H1 (cell line): Measurements from ENCODE around the gene RGS5. TPM values are rescaled to one million over a fixed set of nuclear protein-coding genes. Genes with fewer than 3 reads are reported as not detected.

Experiments used
- CTCF ChIA-PET: fragments of 300-600 bp; sonication (Branson Sonifier 250); formaldehyde crosslinking; loops from one replicate; lab custom pipeline; 2021; ENCODE audit not compliant: partially characterized antibody; lab: Charles Lee
- POLR2A ChIA-PET: fragments of 300-600 bp; sonication (Branson Sonifier 250); formaldehyde crosslinking; loops from one replicate; lab custom pipeline; 2021; ENCODE audit warnings: inconsistent platforms; ENCODE audit not compliant: partially characterized antibody; lab: Charles Lee
- DNase-seq, 2 experiments: peaks; one replicate each; pipeline versions ENCODE4 v3.0.0 to v3.0.0-alpha.2; 2010 to 2022; ENCODE audit warnings: low spot score in 2 of 2, low read depth in 1 of 2, mixed read lengths in 1 of 2
- FAIRE-seq: peaks from 2 replicates; lab custom pipeline; 2011; peaks lifted over from hg19 to GRCh38; lab: Jason Lieb, UNC
- H2AFZ ChIP-seq: 2 replicates; pipeline ENCODE4 v1.8.1; 2012; ENCODE audit warnings: low read length, inconsistent platforms
- H2AK5ac ChIP-seq: 2 replicates; pipeline ENCODE4 v1.6.1; 2013; ENCODE audit warnings: low read depth, low read length
- H2BK120ac ChIP-seq: replicated peaks from 2 replicates; pipeline ENCODE3; 2013; ENCODE audit warnings: low read depth, low read length, inconsistent platforms
- H2BK12ac ChIP-seq: 2 replicates; pipeline ENCODE4 v1.6.1; 2013; ENCODE audit warnings: low read depth, low read length
- H2BK15ac ChIP-seq: 2 replicates; pipeline ENCODE4 v1.6.1; 2013; ENCODE audit warnings: low read length
- H2BK20ac ChIP-seq: 2 replicates; pipeline ENCODE4 v1.6.1; 2013; ENCODE audit warnings: low read length
- H2BK5ac ChIP-seq: 2 replicates; pipeline ENCODE4 v1.6.1; 2013; ENCODE audit warnings: low read depth, low read length
- H3K14ac ChIP-seq: 2 replicates; pipeline ENCODE4 v1.6.1; 2013; ENCODE audit warnings: inconsistent platforms; ENCODE audit not compliant: insufficient read length
- H3K18ac ChIP-seq: 2 replicates; pipeline ENCODE4 v1.6.1; 2013; ENCODE audit warnings: low read length; ENCODE audit errors: extremely low read depth
- H3K23ac ChIP-seq: 2 replicates; pipeline ENCODE4 v1.6.1; 2013; ENCODE audit warnings: inconsistent platforms; ENCODE audit not compliant: insufficient read length
- H3K23me2 ChIP-seq: 2 replicates; pipeline ENCODE4 v1.6.1; 2013; ENCODE audit warnings: low read depth, low read length
- H3K27ac ChIP-seq: 2 replicates; pipeline ENCODE4 v1.6.1; 2011; ENCODE audit warnings: low read depth, low read length, inconsistent platforms
- H3K27me3 ChIP-seq, 4 experiments: replicated peaks in 1 of 4; 1 replicate in 1 of 4; 2 replicates in 3 of 4; pipeline versions ENCODE4 v1.6.1 to v1.8.1; 2011 to 2013; ENCODE audit warnings: low read length in 3 of 4, mild to moderate bottlenecking in 3 of 4, inconsistent platforms in 2 of 4, mixed read lengths in 2 of 4, moderate library complexity in 1 of 4; ENCODE audit not compliant: control insufficient read depth in 3 of 4, insufficient read depth in 3 of 4; ENCODE audit errors: extremely low read depth in 1 of 4
- H3K36me3 ChIP-seq, 4 experiments: 2 replicates each; pipeline versions ENCODE4 v1.6.1 to v1.8.1; 2011 to 2013; ENCODE audit warnings: mild to moderate bottlenecking in 4 of 4, low read length in 3 of 4, moderate library complexity in 2 of 4, control low read depth in 1 of 4, inconsistent platforms in 1 of 4; ENCODE audit not compliant: insufficient read depth in 4 of 4, control insufficient read depth in 2 of 4
- H3K4ac ChIP-seq: replicated peaks from 2 replicates; pipeline ENCODE3; 2013; ENCODE audit warnings: low read length, low read depth, mixed read lengths, inconsistent platforms; ENCODE audit not compliant: insufficient read length
- H3K4me1 ChIP-seq, 4 experiments: replicated peaks in 1 of 4; 1 replicate in 1 of 4; 2 replicates in 3 of 4; pipeline versions ENCODE4 v1.6.1 to v1.8.1; 2011 to 2013; ENCODE audit warnings: low read length in 3 of 4, inconsistent platforms in 2 of 4, mixed read lengths in 1 of 4; ENCODE audit not compliant: insufficient read depth in 4 of 4, control insufficient read depth in 3 of 4
- H3K4me2 ChIP-seq, 2 experiments: 2 replicates each; pipeline versions ENCODE4 v1.6.1 to v1.8.1; 2011 to 2013; ENCODE audit warnings: low read depth in 2 of 2, low read length in 2 of 2, control low read depth in 1 of 2, inconsistent platforms in 1 of 2, mild to moderate bottlenecking in 1 of 2; ENCODE audit not compliant: insufficient read depth in 1 of 2
- H3K4me3 ChIP-seq, 4 experiments: fragments of 200-600, 300-600 bp in 1 of 4; sonication (generic), shearing (Covaris generic), sonication (Bioruptor Twin) in 1 of 4; 2 replicates each; pipeline versions ENCODE4 v1.5.1 to v1.8.1; 2011 to 2016; ENCODE audit warnings: low read length in 4 of 4, low read depth in 3 of 4, control low read depth in 2 of 4, inconsistent platforms in 2 of 4, mild to moderate bottlenecking in 2 of 4, mixed read lengths in 1 of 4, moderate library complexity in 1 of 4; ENCODE audit not compliant: insufficient read depth in 2 of 4; ENCODE audit errors: extremely low read depth in 1 of 4
- H3K56ac ChIP-seq: replicated peaks from 2 replicates; pipeline ENCODE3; 2013; ENCODE audit warnings: low read depth, mild to moderate bottlenecking, mixed read lengths, low read length, inconsistent platforms; ENCODE audit not compliant: insufficient read length
- H3K79me1 ChIP-seq: 2 replicates; pipeline ENCODE4 v1.6.1; 2013; ENCODE audit warnings: low read depth, low read length, control low read depth
- H3K79me2 ChIP-seq, 2 experiments: 2 replicates each; pipeline versions ENCODE4 v1.6.1 to v1.8.1; 2012 to 2013; ENCODE audit warnings: low read length in 2 of 2, mild to moderate bottlenecking in 2 of 2, inconsistent platforms in 1 of 2; ENCODE audit not compliant: insufficient read depth in 2 of 2, control insufficient read depth in 1 of 2
- H3K9ac ChIP-seq, 4 experiments: replicated peaks in 1 of 4; 1 replicate in 1 of 4; 2 replicates in 3 of 4; pipeline versions ENCODE4 v1.6.1 to v1.8.1; 2011 to 2013; ENCODE audit warnings: low read depth in 3 of 4, low read length in 3 of 4, control low read depth in 2 of 4, mild to moderate bottlenecking in 2 of 4, moderate library complexity in 2 of 4, inconsistent platforms in 1 of 4; ENCODE audit errors: extremely low read depth in 1 of 4
- H3K9me3 ChIP-seq, 2 experiments: 2 replicates each; pipeline versions ENCODE4 v1.6.1 to v1.8.1; 2012 to 2013; ENCODE audit warnings: mild to moderate bottlenecking in 2 of 2, moderate library complexity in 2 of 2, control low read depth in 1 of 2, inconsistent platforms in 1 of 2, low read depth in 1 of 2, low read length in 1 of 2, mixed read lengths in 1 of 2; ENCODE audit not compliant: insufficient read depth in 2 of 2
- H4K20me1 ChIP-seq, 2 experiments: replicated peaks in 1 of 2; 2 replicates each; pipeline versions ENCODE3 to v1.8.1; 2011 to 2013; ENCODE audit warnings: inconsistent platforms in 2 of 2, low read length in 2 of 2, mild to moderate bottlenecking in 1 of 2; ENCODE audit not compliant: insufficient read depth in 2 of 2, control insufficient read depth in 1 of 2
- H4K5ac ChIP-seq: 2 replicates; pipeline ENCODE4 v1.6.1; 2013; ENCODE audit warnings: low read length, low read depth, mixed read lengths, inconsistent platforms; ENCODE audit not compliant: insufficient read length
- H4K8ac ChIP-seq: 2 replicates; pipeline ENCODE4 v1.8.0; 2013; ENCODE audit warnings: mild to moderate bottlenecking, moderate library complexity, low read length, inconsistent platforms; ENCODE audit not compliant: insufficient read depth; ENCODE audit errors: extremely low read depth
- H4K91ac ChIP-seq: replicated peaks from 2 replicates; pipeline ENCODE3; 2013; ENCODE audit warnings: low read length, mixed read lengths, inconsistent platforms; ENCODE audit not compliant: insufficient read length
- ASH2L ChIP-seq: fragments of 200-600, 300-600 bp; sonication (generic); IDR thresholded peaks from one replicate; pipeline ENCODE4 v1.7.1; 2017; ENCODE audit warnings: low read length
- CBX5 ChIP-seq: fragments of 300-800, 300-1000 bp; sonication (generic); IDR thresholded peaks from 2 replicates; pipeline ENCODE4 v1.7.1; 2016; ENCODE audit warnings: antibody characterized with exemption, low read length, low read depth
- CTBP2 ChIP-seq: IDR thresholded peaks from 2 replicates; pipeline ENCODE4 v1.7.0; 2011; ENCODE audit warnings: borderline replicate concordance, mild to moderate bottlenecking, moderate library complexity, mixed read lengths, low read length; ENCODE audit not compliant: insufficient read depth, insufficient read length
- EP300 ChIP-seq, 2 experiments: IDR thresholded peaks; 1 replicate in 1 of 2; 2 replicates in 1 of 2; pipeline ENCODE4 v1.6.1; 2011 to 2012; ENCODE audit warnings: low read depth in 2 of 2, low read length in 2 of 2, mild to moderate bottlenecking in 2 of 2, borderline replicate concordance in 1 of 2, inconsistent platforms in 1 of 2, moderate library complexity in 1 of 2
- GTF2F1 ChIP-seq: IDR thresholded peaks from 2 replicates; pipeline ENCODE4 v1.6.1; 2012; ENCODE audit warnings: low read depth, low read length, improper control_type of control experiment, borderline replicate concordance
- JUND ChIP-seq: IDR thresholded peaks from 2 replicates; pipeline ENCODE4 v1.6.1; 2011; ENCODE audit warnings: mild to moderate bottlenecking, improper control_type of control experiment, low read length
- MAFK ChIP-seq: IDR thresholded peaks from 2 replicates; pipeline ENCODE4 v1.6.1; 2012; ENCODE audit warnings: low read depth, mild to moderate bottlenecking, improper control_type of control experiment, low read length
- POLR2A ChIP-seq, 2 experiments: IDR thresholded peaks; 1 replicate in 1 of 2; 2 replicates in 1 of 2; pipeline ENCODE4 v1.6.1; 2011; ENCODE audit warnings: low read depth in 2 of 2, low read length in 2 of 2, mild to moderate bottlenecking in 2 of 2; ENCODE audit errors: control extremely low read depth in 1 of 2
- RFX5 ChIP-seq: IDR thresholded peaks from 2 replicates; pipeline ENCODE4 v1.6.1; 2011; ENCODE audit warnings: low read depth, low read length, improper control_type of control experiment, borderline replicate concordance
- SIN3A ChIP-seq, 2 experiments: IDR thresholded peaks in 1 of 2; conservative IDR thresholded peaks in 1 of 2; 2 replicates each; pipeline ENCODE4 v1.6.1; 2011 to 2012; ENCODE audit warnings: low read length in 2 of 2, improper control_type of control experiment in 1 of 2, low read depth in 1 of 2, mild to moderate bottlenecking in 1 of 2
- SP2 ChIP-seq: IDR thresholded peaks from 2 replicates; pipeline ENCODE4 v1.6.1; 2012; ENCODE audit warnings: mild to moderate bottlenecking, low read length, inconsistent platforms
- TAF7 ChIP-seq: optimal IDR thresholded peaks from 2 replicates; pipeline ENCODE3; 2011; ENCODE audit warnings: low read depth, mild to moderate bottlenecking, inconsistent platforms, low read length, moderate library complexity, borderline replicate concordance
- YY1 ChIP-seq: IDR thresholded peaks from 2 replicates; pipeline ENCODE4 v1.6.1; 2011; ENCODE audit warnings: low read depth, mild to moderate bottlenecking, low read length
- WGBS, 2 experiments: shearing (Covaris generic) in 1 of 2; methylation state at CpG; one replicate each; pipeline versions ENCODE4 v1.1.6 to v1.1.7; 2013 to 2015; ENCODE audit warnings: low lambda C conversion rate in 2 of 2, mixed read lengths in 2 of 2, inconsistent platforms in 1 of 2, low coverage in 1 of 2, missing lambda C conversion rate in 1 of 2; ENCODE audit not compliant: insufficient replicate concordance in 2 of 2, insufficient coverage in 1 of 2, insufficient read length in 1 of 2; ENCODE audit errors: extremely low coverage in 1 of 2, missing lambda C conversion rate in 1 of 2; 5-methylcytosine and 5-hydroxymethylcytosine counted together
- polyA plus RNA-seq, 7 experiments: library from polyadenylated mRNA; depleted of rRNA in 3 of 7; stranded (reverse) in 5 of 7; unstranded in 2 of 7; fragments of >200 nt in 5 of 7; fragments of 200-250 nt in 2 of 7; gene quantifications; 1 replicate in 5 of 7; 2 replicates in 1 of 7; 4 replicates in 1 of 7; pipeline versions ENCODE4 v1.2.1 to v1.2.3, GENCODE V29; 2011 to 2013; ENCODE audit warnings: missing spikeins in 2 of 7, mixed read lengths in 2 of 7
- total RNA-seq: library from RNA; stranded (reverse); fragmentation: NEBNext Ultra II Directional; extraction: Animal tissue kit (Norgen Biotek cat#: 25700); gene quantifications from 2 replicates; pipeline ENCODE4 v1.2.1, GENCODE V29; 2021
- TF ChIP-seq, protein P1 (sequence below): IDR thresholded peaks from 2 replicates; pipeline ENCODE4 v1.6.1; 2011; ENCODE audit warnings: low read depth, mild to moderate bottlenecking, low read length; ENCODE audit not compliant: insufficient read depth

RGS5 gene
- total and polyA plus RNA-seq, 2 of the 8 experiments (the other 6 are each of a cell fraction or from before 2014, with no cell fraction given), result 75.5 to 103 TPM

DNA sequence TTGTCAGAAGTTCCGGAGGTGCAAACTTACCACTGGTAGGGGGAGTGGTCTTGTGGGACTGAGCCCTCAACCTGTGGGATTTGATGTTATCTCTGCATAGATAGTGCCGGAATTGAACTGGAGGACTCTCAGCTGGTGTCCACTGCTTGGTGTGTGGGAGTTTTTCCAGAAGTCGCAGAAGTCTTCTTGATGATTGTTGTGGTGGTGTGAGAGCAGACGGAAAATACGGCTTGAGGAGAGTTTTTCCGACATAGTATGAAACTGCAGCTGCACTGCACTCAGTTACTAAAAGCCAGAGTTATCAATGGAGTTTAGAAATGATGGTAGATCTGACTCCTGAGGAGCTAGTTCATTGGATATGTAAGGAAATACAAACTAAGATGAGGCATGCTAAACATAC, 14.9 kb downstream of the RGS5 start:
- H2BK20ac ChIP-seq, result no peak overlapping the region
- H3K36me3 ChIP-seq, result no peaks in the 10 kb centered on the region
- H2BK5ac ChIP-seq, result no peak overlapping the region
- H3K23me2 ChIP-seq, result no peaks in the 10 kb centered on the region
- FAIRE-seq, result no peak
- no peak overlapping the region for H2AK5ac ChIP-seq
- H3K18ac ChIP-seq, result no peak overlapping the region
- no peak overlapping the region for H4K91ac ChIP-seq
- no peaks in the 10 kb centered on the region for H3K27me3 ChIP-seq
- no peaks in the 10 kb centered on the region for H3K79me1 ChIP-seq
- H3K14ac ChIP-seq, result no peak overlapping the region
- H2AFZ ChIP-seq, result no peak overlapping the region
- H4K5ac ChIP-seq, result no peak overlapping the region
- no peaks in the 10 kb centered on the region for H3K9me3 ChIP-seq
- H2BK12ac ChIP-seq, result no peak overlapping the region
- H4K8ac ChIP-seq, result no peak overlapping the region
- no peak overlapping the region for H3K4ac ChIP-seq
- no peaks in the 10 kb centered on the region; a peak in 1 of 7 replicates for H3K4me1 ChIP-seq
- no peak overlapping the region for H2BK120ac ChIP-seq
- H3K23ac ChIP-seq, result no peak overlapping the region
- no peak for DNase-seq
- POLR2A ChIA-PET, result interaction anchor here (0.9 to 3.1 kb wide), 3 partner anchors 10 to 333 kb away, joined by 3 to 16 read pairs (median 7); partner anchors contain the start of gene RGS5
- H2BK15ac ChIP-seq, result no peak overlapping the region
- CTCF ChIA-PET, result interaction anchor here (0.7 to 1.7 kb wide), 4 partner anchors 11 to 340 kb away, joined by 3 read pairs; no protein-coding TSS in a partner anchor
- no peaks in the 10 kb centered on the region for H4K20me1 ChIP-seq
- H3K4me3 ChIP-seq, result no peak overlapping the region
- no peak overlapping the region for H3K27ac ChIP-seq
- WGBS, 2 experiments, result 90% methylated on average over 6 of the region's 6 CpGs; no CpG with 5 or more reads in 1 of the 2 experiments
- no peak overlapping the region for H3K9ac ChIP-seq
- H3K79me2 ChIP-seq, result no peaks in the 10 kb centered on the region
- H3K4me2 ChIP-seq, result no peak overlapping the region
- no peak overlapping the region for H3K56ac ChIP-seq
- TF ChIP-seq TAF7 (no peak), POLR2A (IDR thresholded peaks at IDR 0.05; ENCODE audit: control extremely low read depth in 1 of 2, low read depth in 2 of 2, low read length in 2 of 2) (no peak), SIN3A (conservative IDR thresholded peaks at IDR 0.05 in 1 of 2, IDR thresholded peaks at IDR 0.05 in 1 of 2; ENCODE audit: low read depth in 1 of 2, low read length in 2 of 2) (no peak), JUND (no peak), YY1 (no peak), GTF2F1 (no peak), MAFK (no peak), ASH2L (no peak), CTBP2 (no peak), SP2 (no peak), CBX5 (no peak), EP300 (IDR thresholded peaks at IDR 0.05; ENCODE audit: borderline replicate concordance in 1 of 2, low read depth in 2 of 2, low read length in 2 of 2) (no peak), RFX5 (no peak)
- TF ChIP-seq, protein P1, sequence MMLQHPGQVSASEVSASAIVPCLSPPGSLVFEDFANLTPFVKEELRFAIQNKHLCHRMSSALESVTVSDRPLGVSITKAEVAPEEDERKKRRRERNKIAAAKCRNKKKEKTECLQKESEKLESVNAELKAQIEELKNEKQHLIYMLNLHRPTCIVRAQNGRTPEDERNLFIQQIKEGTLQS, result no peak
